ENCODE data around the gene SOX6.
"Not testable (repeated sequence)": the region's sequence is repeated elsewhere in the genome, so short reads cannot be mapped to it uniquely, and the experiment has no call there.

Gene SOX6

GRCh38 chr11:16390826-16391225, 34.5 kb upstream of the SOX6 start:
- not testable (repeated sequence) for H3K9me3 ChIP-seq (ENCODE audit: control insufficient read depth in 5 of 5, low read length in 5 of 5); H3K36me3 ChIP-seq (ENCODE audit: control insufficient read depth in 5 of 5, insufficient read depth in 5 of 5, low read length in 5 of 5); H3K27me3 ChIP-seq (ENCODE audit: control insufficient read depth in 5 of 5, insufficient read depth in 4 of 5, low read length in 5 of 5); H3K4me3 ChIP-seq (ENCODE audit: low read depth in 1 of 5, low read length in 5 of 5); H3K4me1 ChIP-seq (ENCODE audit: control insufficient read depth in 5 of 5, insufficient read depth in 5 of 5, low read length in 5 of 5); H3K27ac ChIP-seq (ENCODE audit: low read depth, low read length); H3K9ac ChIP-seq (ENCODE audit: low read length in 5 of 5)

- Histone ChIP-seq H3K27me3 (ENCODE audit: control insufficient read depth in 5 of 5, insufficient read depth in 4 of 5, low read length in 5 of 5) (no peaks in the 10 kb centered on the region), H3K27ac (ENCODE audit: low read depth, low read length) (no peak overlapping the region), H3K4me3 (ENCODE audit: low read depth in 1 of 5, low read length in 5 of 5) (no peak overlapping the region), H3K36me3 (ENCODE audit: control insufficient read depth in 5 of 5, insufficient read depth in 5 of 5, low read length in 5 of 5) (no peaks in the 10 kb centered on the region), H3K9ac (ENCODE audit: low read length in 5 of 5) (no peak overlapping the region), H3K4me1 (ENCODE audit: control insufficient read depth in 5 of 5, insufficient read depth in 5 of 5, low read length in 5 of 5) (no peaks in the 10 kb centered on the region), H3K9me3 (ENCODE audit: control insufficient read depth in 5 of 5, low read length in 5 of 5) (no peaks in the 10 kb centered on the region)
Observed at GRCh38 chr11:16385099-16385498, 28.8 kb upstream of the SOX6 start.

GRCh38 chr11:16382638-16383380, 26.5 kb upstream of the SOX6 start:
- no peaks in the 10 kb centered on the region for H3K9me3 ChIP-seq (ENCODE audit: control insufficient read depth in 5 of 5, low read length in 5 of 5)
- H3K4me1 ChIP-seq (ENCODE audit: control insufficient read depth in 5 of 5, insufficient read depth in 5 of 5, low read length in 5 of 5): no peaks in the 10 kb centered on the region
- H3K4me3 ChIP-seq (ENCODE audit: low read depth in 1 of 5, low read length in 5 of 5): no peak overlapping the region
- H3K27me3 ChIP-seq (ENCODE audit: control insufficient read depth in 5 of 5, insufficient read depth in 4 of 5, low read length in 5 of 5): no peaks in the 10 kb centered on the region
- no peaks in the 10 kb centered on the region for H3K36me3 ChIP-seq (ENCODE audit: control insufficient read depth in 5 of 5, insufficient read depth in 5 of 5, low read length in 5 of 5)
- no peak overlapping the region for H3K27ac ChIP-seq (ENCODE audit: low read depth, low read length)
- H3K9ac ChIP-seq (ENCODE audit: low read length in 5 of 5): no peak overlapping the region

DNA sequence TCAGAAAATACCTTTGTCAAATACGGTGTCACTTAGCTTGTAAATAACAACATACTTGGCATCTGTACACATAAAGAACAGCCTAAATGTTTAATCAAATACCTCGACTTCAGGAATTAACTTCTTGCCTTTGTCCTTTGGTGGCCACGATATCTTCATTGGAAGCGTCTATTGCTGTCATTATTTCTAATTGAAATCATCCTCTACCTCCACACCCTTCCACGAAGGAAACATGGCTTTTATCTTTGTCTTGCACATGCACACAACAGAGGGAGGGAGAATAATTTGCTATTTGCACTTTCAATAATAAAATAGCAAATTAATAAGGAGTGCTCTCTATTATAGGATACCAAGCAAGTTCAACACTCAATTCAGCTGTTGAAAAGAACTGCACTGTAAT, 25.8 kb upstream of the SOX6 start:
- H3K36me3 ChIP-seq (ENCODE audit: control insufficient read depth in 5 of 5, insufficient read depth in 5 of 5, low read length in 5 of 5): no peaks in the 10 kb centered on the region
- no peak overlapping the region for H3K4me3 ChIP-seq (ENCODE audit: low read depth in 1 of 5, low read length in 5 of 5)
- H3K27me3 ChIP-seq (ENCODE audit: control insufficient read depth in 5 of 5, insufficient read depth in 4 of 5, low read length in 5 of 5): no peaks in the 10 kb centered on the region
- no peaks in the 10 kb centered on the region for H3K4me1 ChIP-seq (ENCODE audit: control insufficient read depth in 5 of 5, insufficient read depth in 5 of 5, low read length in 5 of 5)
- no peaks in the 10 kb centered on the region for H3K9me3 ChIP-seq (ENCODE audit: control insufficient read depth in 5 of 5, low read length in 5 of 5)
- H3K27ac ChIP-seq (ENCODE audit: low read depth, low read length): no peak overlapping the region
- H3K9ac ChIP-seq (ENCODE audit: low read length in 5 of 5): no peak overlapping the region

- Histone ChIP-seq H3K9me3 (ENCODE audit: control insufficient read depth in 5 of 5, low read length in 5 of 5) (no peaks in the 10 kb centered on the region), H3K27ac (ENCODE audit: low read depth, low read length) (no peak overlapping the region), H3K27me3 (ENCODE audit: control insufficient read depth in 5 of 5, insufficient read depth in 4 of 5, low read length in 5 of 5) (no peaks in the 10 kb centered on the region), H3K9ac (ENCODE audit: low read length in 5 of 5) (no peak overlapping the region), H3K4me1 (ENCODE audit: control insufficient read depth in 5 of 5, insufficient read depth in 5 of 5, low read length in 5 of 5) (no peaks in the 10 kb centered on the region), H3K36me3 (ENCODE audit: control insufficient read depth in 5 of 5, insufficient read depth in 5 of 5, low read length in 5 of 5) (no peaks in the 10 kb centered on the region), H3K4me3 (ENCODE audit: low read depth in 1 of 5, low read length in 5 of 5) (no peak overlapping the region)
Observed at GRCh38 chr11:16380941-16381568, 24.7 kb upstream of the SOX6 start.

DNA sequence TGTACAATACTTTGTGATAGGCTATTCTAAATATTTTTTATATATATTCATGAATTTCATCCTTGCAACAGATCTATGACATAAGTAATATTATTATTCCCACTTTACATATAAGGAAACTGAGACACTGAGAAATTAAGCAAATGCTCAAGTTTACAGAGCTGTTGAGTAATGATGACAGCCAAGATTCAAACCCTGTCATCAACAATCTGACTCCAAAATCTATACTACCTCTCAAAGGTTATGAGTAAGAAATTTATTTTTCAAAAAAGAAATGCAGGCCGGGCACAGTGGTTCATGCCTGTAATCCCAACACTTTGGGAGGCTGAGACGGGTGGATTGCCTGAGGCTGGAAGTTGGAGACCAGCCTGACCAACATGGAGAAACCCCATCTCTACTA, 22.6 kb upstream of the SOX6 start:
- Histone ChIP-seq H3K36me3 (ENCODE audit: control insufficient read depth in 5 of 5, insufficient read depth in 5 of 5, low read length in 5 of 5) (no peaks in the 10 kb centered on the region), H3K9ac (ENCODE audit: low read length in 5 of 5) (no peak overlapping the region), H3K4me3 (ENCODE audit: low read depth in 1 of 5, low read length in 5 of 5) (no peak overlapping the region), H3K27me3 (ENCODE audit: control insufficient read depth in 5 of 5, insufficient read depth in 4 of 5, low read length in 5 of 5) (no peaks in the 10 kb centered on the region), H3K27ac (ENCODE audit: low read depth, low read length) (no peak overlapping the region), H3K9me3 (ENCODE audit: control insufficient read depth in 5 of 5, low read length in 5 of 5) (peaks cover 0 to 2% (median 0%) of the 10 kb centered on the region in 5 donors), H3K4me1 (ENCODE audit: control insufficient read depth in 5 of 5, insufficient read depth in 5 of 5, low read length in 5 of 5) (no peaks in the 10 kb centered on the region)

GRCh38 chr11:16377746-16378145, 21.4 kb upstream of the SOX6 start:
- Histone ChIP-seq H3K36me3 (ENCODE audit: control insufficient read depth in 5 of 5, insufficient read depth in 5 of 5, low read length in 5 of 5) (no peaks in the 10 kb centered on the region), H3K27ac (ENCODE audit: low read depth, low read length) (no peak overlapping the region), H3K9me3 (ENCODE audit: control insufficient read depth in 5 of 5, low read length in 5 of 5) (peaks cover 0 to 2% (median 0%) of the 10 kb centered on the region in 5 donors), H3K4me3 (ENCODE audit: low read depth in 1 of 5, low read length in 5 of 5) (no peak overlapping the region), H3K27me3 (ENCODE audit: control insufficient read depth in 5 of 5, insufficient read depth in 4 of 5, low read length in 5 of 5) (no peaks in the 10 kb centered on the region), H3K4me1 (ENCODE audit: control insufficient read depth in 5 of 5, insufficient read depth in 5 of 5, low read length in 5 of 5) (no peaks in the 10 kb centered on the region), H3K9ac (ENCODE audit: low read length in 5 of 5) (no peak overlapping the region)

DNA sequence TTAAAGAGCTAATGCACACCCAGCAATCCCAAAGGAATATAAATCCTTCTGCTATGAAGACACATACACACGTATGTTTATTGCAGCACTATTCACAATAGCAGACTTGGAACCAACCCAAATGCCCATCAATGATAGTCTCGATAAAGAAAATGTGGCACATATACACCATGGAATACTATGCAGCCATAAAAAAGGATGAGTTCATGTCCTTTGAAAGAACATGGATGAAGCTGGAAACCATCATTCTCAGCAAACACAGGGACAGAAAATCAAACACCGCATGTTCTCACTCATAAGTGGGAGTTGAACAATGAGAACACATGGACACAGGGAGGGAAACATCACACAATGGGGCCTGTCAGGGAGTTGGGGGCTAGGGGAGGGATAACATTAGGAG, 19.3 kb upstream of the SOX6 start:
- not testable (repeated sequence) for H3K4me1 ChIP-seq (ENCODE audit: control insufficient read depth in 5 of 5, insufficient read depth in 5 of 5, low read length in 5 of 5); H3K4me3 ChIP-seq (ENCODE audit: low read depth in 1 of 5, low read length in 5 of 5); H3K36me3 ChIP-seq (ENCODE audit: control insufficient read depth in 5 of 5, insufficient read depth in 5 of 5, low read length in 5 of 5); H3K9me3 ChIP-seq (ENCODE audit: control insufficient read depth in 5 of 5, low read length in 5 of 5); H3K27me3 ChIP-seq (ENCODE audit: control insufficient read depth in 5 of 5, insufficient read depth in 4 of 5, low read length in 5 of 5); H3K27ac ChIP-seq (ENCODE audit: low read depth, low read length); H3K9ac ChIP-seq (ENCODE audit: low read length in 5 of 5)

DNA sequence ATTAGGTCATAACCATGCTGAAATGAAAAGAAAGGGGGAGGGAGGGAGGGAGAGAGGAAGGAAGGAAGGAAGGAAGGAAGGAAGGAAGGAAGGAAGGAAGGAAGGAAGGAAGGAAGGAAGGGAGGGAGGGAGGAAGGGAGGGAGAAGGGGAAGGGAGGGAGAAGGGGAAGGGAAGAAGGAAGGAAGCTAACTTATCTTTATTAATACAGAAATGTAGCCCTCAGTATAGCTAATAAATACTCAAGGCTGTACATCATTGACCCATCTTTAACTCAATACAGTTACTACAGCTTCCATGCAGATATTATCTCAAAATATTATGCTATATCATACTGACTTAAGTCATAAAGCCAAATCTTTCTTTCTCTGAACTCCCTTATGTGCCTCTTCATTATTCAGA, 17.4 kb upstream of the SOX6 start:
- Histone ChIP-seq H3K27ac (ENCODE audit: low read depth, low read length) (no peak overlapping the region), H3K27me3 (ENCODE audit: control insufficient read depth in 5 of 5, insufficient read depth in 4 of 5, low read length in 5 of 5) (no peaks in the 10 kb centered on the region), H3K4me3 (ENCODE audit: low read depth in 1 of 5, low read length in 5 of 5) (no peak overlapping the region), H3K9ac (ENCODE audit: low read length in 5 of 5) (no peak overlapping the region), H3K36me3 (ENCODE audit: control insufficient read depth in 5 of 5, insufficient read depth in 5 of 5, low read length in 5 of 5) (no peaks in the 10 kb centered on the region), H3K4me1 (ENCODE audit: control insufficient read depth in 5 of 5, insufficient read depth in 5 of 5, low read length in 5 of 5) (no peaks in the 10 kb centered on the region), H3K9me3 (ENCODE audit: control insufficient read depth in 5 of 5, low read length in 5 of 5) (peaks cover 0 to 2% (median 0%) of the 10 kb centered on the region in 5 donors)

DNA sequence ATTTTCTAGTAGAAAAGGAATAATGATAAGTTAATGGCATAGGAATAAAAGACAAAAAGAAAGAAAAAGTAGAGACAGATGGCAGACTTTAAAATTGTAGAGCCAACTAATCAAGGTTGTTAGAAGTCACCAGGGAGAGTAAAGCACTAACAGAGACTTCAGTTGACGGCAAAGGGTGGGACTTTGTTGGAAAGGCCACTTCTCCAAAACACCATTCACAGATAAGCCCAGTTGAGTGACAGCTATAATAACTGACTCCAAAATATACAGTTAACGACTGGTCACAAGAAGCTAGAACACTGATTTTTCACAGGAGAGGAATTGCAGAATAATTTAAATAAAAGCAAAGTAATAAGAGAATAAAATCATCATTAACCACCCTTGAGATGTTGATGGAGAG, 16.0 kb upstream of the SOX6 start:
- H3K27ac ChIP-seq (ENCODE audit: low read depth, low read length): no peak overlapping the region
- no peak overlapping the region for H3K9ac ChIP-seq (ENCODE audit: low read length in 5 of 5)
- H3K4me3 ChIP-seq (ENCODE audit: low read depth in 1 of 5, low read length in 5 of 5): no peak overlapping the region
- H3K4me1 ChIP-seq (ENCODE audit: control insufficient read depth in 5 of 5, insufficient read depth in 5 of 5, low read length in 5 of 5): no peaks in the 10 kb centered on the region
- H3K9me3 ChIP-seq (ENCODE audit: control insufficient read depth in 5 of 5, low read length in 5 of 5): peaks cover 0 to 2% (median 0%) of the 10 kb centered on the region in 5 donors
- no peaks in the 10 kb centered on the region for H3K36me3 ChIP-seq (ENCODE audit: control insufficient read depth in 5 of 5, insufficient read depth in 5 of 5, low read length in 5 of 5)
- H3K27me3 ChIP-seq (ENCODE audit: control insufficient read depth in 5 of 5, insufficient read depth in 4 of 5, low read length in 5 of 5): no peaks in the 10 kb centered on the region
